Smooth muscle cell of bladder (primary cell): ENCODE measurements around the gene ASNS. TPM values are rescaled to one million over a fixed set of nuclear protein-coding genes. Genes with fewer than 3 reads are reported as not detected.

ENCODE experiments used
- total RNA-seq: library from RNA; depleted of rRNA; stranded (reverse); fragments of >200 nt; gene quantifications from 2 replicates; pipeline ENCODE4 v1.2.3, GENCODE V29; 2014

Gene ASNS
- total RNA-seq: 41.1 and 78.8 TPM in 2 replicates

GRCh38 chr7:97872025-97872669, at the start of gene ASNS:
TSS of gene ASNS (minus strand) at chr7:97872408. CDS start at chr7:97869156, 3,252 bp downstream.

Other genes starting within 250 kb of the ASNS start
- not detected in 2 replicates for gene TAC1, start 140.3 kb downstream of the ASNS start, total RNA-seq
- gene OCM2, start 117.8 kb upstream of the ASNS start, total RNA-seq: not detected in 2 replicates
- 5.1 and 7.0 TPM in 2 replicates for gene LMTK2, start 234.5 kb upstream of the ASNS start, total RNA-seq